AG04450 (cell line): ENCODE measurements around the gene PHRF1. TPM values are rescaled to one million over a fixed set of nuclear protein-coding genes. Genes with fewer than 3 reads are reported as not detected.

ENCODE experiments used
- CTCF ChIA-PET: fragments of 300-600, 350-600 bp; formaldehyde crosslinking; extraction: SDS; loops from one replicate; lab custom pipeline; 2022; ENCODE audit warnings: antibody characterized with exemption, inconsistent platforms; lab: Charles Lee
- POLR2A ChIA-PET: fragments of 350-600 bp; formaldehyde crosslinking; extraction: SDS; loops from one replicate; lab custom pipeline; 2021; ENCODE audit warnings: antibody characterized with exemption, inconsistent platforms; lab: Yijun Ruan, JAX
- DNase-seq: peaks from one replicate; pipeline ENCODE4 v3.0.0-alpha.2; 2011; ENCODE audit warnings: low read depth, low spot score
- H3K27ac ChIP-seq: one replicate; pipeline ENCODE4 v1.5.1; 2012; ENCODE audit warnings: low read depth, low read length, control low read depth
- H3K27me3 ChIP-seq: one replicate; pipeline ENCODE4 v1.6.0; 2012; ENCODE audit warnings: low read length; ENCODE audit not compliant: control insufficient read depth, insufficient read depth
- H3K4me3 ChIP-seq: 2 replicates; pipeline ENCODE4 v1.5.1; 2011; ENCODE audit warnings: mild to moderate bottlenecking, low read depth, low read length, control low read depth
- H3K9me3 ChIP-seq: 2 replicates; pipeline ENCODE4 v1.5.1; 2012; ENCODE audit warnings: low read length; ENCODE audit not compliant: control insufficient read depth, insufficient read depth
- CTCF ChIP-seq: IDR thresholded peaks from 2 replicates; pipeline ENCODE4 v1.5.1; 2011; ENCODE audit warnings: low read depth, low read length, control low read depth, inconsistent platforms
- polyA plus RNA-seq: library from polyadenylated mRNA; depleted of rRNA; stranded (reverse); fragments of >200 nt; gene quantifications from 2 replicates; pipeline ENCODE4 v1.2.3, GENCODE V29; 2011

Gene PHRF1
- polyA plus RNA-seq, 1 experiment = 7.3 TPM

GRCh38 chr11:590997-591396 is 14.7 kb downstream of the PHRF1 start:
- CTCF ChIA-PET = interaction anchor here (1.0 kb wide), 1 partner anchor 9 kb away, joined by 3 read pairs; no protein-coding TSS in a partner anchor
- POLR2A ChIA-PET = interaction anchor here (0.7 kb wide), 1 partner anchor 136 kb away, joined by 6 read pairs; no protein-coding TSS in a partner anchor
- Histone ChIP-seq H3K9me3 (no peaks in the 10 kb centered on the region; the same call in 1 of the 2 replicates), H3K27ac (no peak overlapping the region), H3K27me3 (no peaks in the 10 kb centered on the region), H3K4me3 (no peak overlapping the region)
- TF ChIP-seq CTCF = no peak
- no peak for DNase-seq

DNA sequence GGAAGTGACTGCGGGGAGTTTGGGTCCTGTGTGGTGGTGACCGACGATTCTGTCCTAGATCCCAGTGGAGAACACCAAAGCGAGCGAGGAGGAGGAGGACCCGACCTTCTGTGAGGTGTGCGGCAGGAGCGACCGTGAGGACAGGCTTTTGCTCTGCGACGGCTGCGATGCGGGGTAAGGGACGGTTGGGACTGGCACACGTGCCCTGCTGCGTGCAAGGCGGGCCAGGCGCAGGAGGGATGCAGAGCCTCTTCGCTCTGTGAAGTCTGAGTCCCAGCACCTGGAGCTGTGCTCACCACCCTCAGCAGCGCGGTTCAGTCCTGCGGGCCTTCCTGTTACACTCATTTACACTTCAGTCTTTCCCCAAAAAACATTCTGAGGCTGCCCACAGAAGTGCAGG is 16.2 kb downstream of the PHRF1 start:
- no peak for TF ChIP-seq CTCF
- H3K9me3 ChIP-seq = no peaks in the 10 kb centered on the region; the same call in 1 of the 2 replicates
- no peak overlapping the region for H3K4me3 ChIP-seq
- DNase-seq = no peak
- no peak overlapping the region for H3K27ac ChIP-seq
- H3K27me3 ChIP-seq = no peaks in the 10 kb centered on the region
- POLR2A ChIA-PET = no interaction called here
- CTCF ChIA-PET = no interaction called here

- Histone ChIP-seq H3K27me3 (no peaks in the 10 kb centered on the region), H3K27ac (no peak overlapping the region), H3K9me3 (no peaks in the 10 kb centered on the region; the same call in 1 of the 2 replicates), H3K4me3 (no peak overlapping the region)
- ChIA-PET CTCF (no interaction called here), POLR2A (no interaction called here)
- DNase-seq = no peak
- TF ChIP-seq CTCF = no peak
Measured at GRCh38 chr11:592918-593317, 16.6 kb downstream of the PHRF1 start.

- POLR2A ChIA-PET = no interaction called here
Measured at GRCh38 chr11:593347-593746, 17.1 kb downstream of the PHRF1 start.

DNA sequence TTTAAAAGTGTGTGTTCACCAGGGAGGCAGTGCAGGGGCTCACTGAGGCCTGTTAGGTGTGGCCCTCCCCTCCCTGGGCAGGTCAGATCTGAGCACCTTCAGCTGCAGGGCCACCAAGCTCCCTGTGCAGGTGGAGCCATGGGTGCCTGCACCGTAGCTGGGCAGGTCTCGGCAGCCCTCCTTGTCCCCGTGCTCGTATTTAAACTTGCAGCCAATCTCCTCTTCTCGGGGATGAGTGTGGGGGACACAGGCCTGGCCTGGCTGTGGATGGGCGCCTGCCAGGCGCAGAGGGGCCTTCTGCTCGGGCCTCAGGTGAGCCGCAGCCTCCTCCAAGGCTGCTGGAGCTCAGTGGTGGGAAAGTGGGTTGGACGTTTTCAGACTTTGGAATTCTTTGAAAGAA is 19.1 kb downstream of the PHRF1 start:
- no peak for TF ChIP-seq CTCF

More at GRCh38 chr11:593347-593746, 17.1 kb downstream of the PHRF1 start:
- no peak overlapping the region for H3K4me3 ChIP-seq
- H3K27ac ChIP-seq = no peak overlapping the region
- H3K9me3 ChIP-seq = no peaks in the 10 kb centered on the region; the same call in 1 of the 2 replicates
- TF ChIP-seq CTCF = no peak
- H3K27me3 ChIP-seq = no peaks in the 10 kb centered on the region
- no peak for DNase-seq
- CTCF ChIA-PET = no interaction called here

More for the DNA sequence above, 19.1 kb downstream of the PHRF1 start:
- no peaks in the 10 kb centered on the region; the same call in 1 of the 2 replicates for H3K9me3 ChIP-seq
- DNase-seq = no peak
- no peak overlapping the region for H3K27ac ChIP-seq
- ChIA-PET POLR2A (no interaction called here), CTCF (no interaction called here)
- no peaks in the 10 kb centered on the region for H3K27me3 ChIP-seq
- no peak overlapping the region for H3K4me3 ChIP-seq
